GM18951 (cell line): ENCODE data around the gene TMEM53.

Experiments
- POLR2A ChIP-seq: IDR thresholded peaks from 4 replicates; pipeline ENCODE4 v1.6.1; 2011; ENCODE audit warnings: mild to moderate bottlenecking; ENCODE audit not compliant: insufficient read length, insufficient read depth; ENCODE audit errors: extremely low read depth
- in situ Hi-C: fragments of 300-500 bp; cut with MboI; formaldehyde crosslinking; loops from one replicate; pipeline ENCODE4 v1.12.0; 2022; ENCODE audit warnings: low sequenced_read_pairs, mixed read lengths, inconsistent platforms; ENCODE audit not compliant: unreplicated experiment

TMEM53 gene

GRCh38 chr1:44641126-44642102 lies 32.9 kb downstream of the TMEM53 start:
- TF ChIP-seq POLR2A = no peak
- in situ Hi-C loops = no loop called here

- in situ Hi-C loops = no loop called here
- no peak for TF ChIP-seq POLR2A
These were observed 34.0 kb downstream of the TMEM53 start for GRCh38 chr1:44640200-44640853.

- in situ Hi-C loops = loop anchor here (5.0 kb wide), 1 partner anchor 46 kb away; no protein-coding TSS in a partner anchor
- no peak for TF ChIP-seq POLR2A
These were observed 36.4 kb downstream of the TMEM53 start for GRCh38 chr1:44637702-44638411.

GRCh38 chr1:44636688-44637598 lies 37.3 kb downstream of the TMEM53 start:
- in situ Hi-C loops = loop anchor here (5.0 kb wide), 1 partner anchor 45 kb away; no protein-coding TSS in a partner anchor
- no peak for TF ChIP-seq POLR2A

- in situ Hi-C loops = loop anchor here (5.0 kb wide), 1 partner anchor 44 kb away; no protein-coding TSS in a partner anchor
- TF ChIP-seq POLR2A = no peak
These were observed 38.1 kb downstream of the TMEM53 start for GRCh38 chr1:44636083-44636687.

- TF ChIP-seq POLR2A = no peak
- in situ Hi-C loops = loop anchor here (5.0 kb wide), 1 partner anchor 43 kb away; no protein-coding TSS in a partner anchor
These were observed 38.8 kb downstream of the TMEM53 start for GRCh38 chr1:44635439-44635838.

- TF ChIP-seq POLR2A = no peak
- in situ Hi-C loops = loop anchor here (5.0 kb wide), 1 partner anchor 42 kb away; no protein-coding TSS in a partner anchor
These were observed 39.6 kb downstream of the TMEM53 start for GRCh38 chr1:44634606-44635189.

- in situ Hi-C loops = no loop called here
- TF ChIP-seq POLR2A = no peak
These were observed 41.7 kb downstream of the TMEM53 start for GRCh38 chr1:44632598-44632997.

- in situ Hi-C loops = no loop called here
- TF ChIP-seq POLR2A = peak; percentile 95
These were observed 42.4 kb downstream of the TMEM53 start for GRCh38 chr1:44631647-44632539.

- TF ChIP-seq POLR2A = no peak
- in situ Hi-C loops = no loop called here
These were observed 43.0 kb downstream of the TMEM53 start for GRCh38 chr1:44631333-44631646.

- in situ Hi-C loops = no loop called here
- TF ChIP-seq POLR2A = no peak
These were observed 44.2 kb downstream of the TMEM53 start for GRCh38 chr1:44630116-44630515.
